Lung (tissue), 12 donors: Measurements from ENCODE around the gene FGF19. TPM values are rescaled to one million over a fixed set of nuclear protein-coding genes. Genes with fewer than 3 reads are reported as not detected.

ENCODE experiments used
- ATAC-seq: fragments of 200-7000 bp; cut with Tn5 transposase; one replicate; pipeline ENCODE4 v1.9.1; 2020; ENCODE audit warnings: moderate number of reproducible peaks; ENCODE audit not compliant: insufficient read depth, low FRiP score
- DNase-seq, 3 donors: peaks; one replicate each; pipeline ENCODE4 v3.0.0-alpha.2; 2013 to 2017
- H3K27ac ChIP-seq, 2 donors: one replicate each; pipeline ENCODE4 v1.5.1; 2013; ENCODE audit warnings: mild to moderate bottlenecking in 2 of 2, moderate library complexity in 2 of 2, control low read depth in 1 of 2, inconsistent platforms in 1 of 2, low read depth in 1 of 2, low read length in 1 of 2
- H3K27me3 ChIP-seq, 3 donors: one replicate each; pipeline ENCODE4 v1.5.1; 2013; ENCODE audit warnings: low read length in 2 of 3; ENCODE audit not compliant: control insufficient read depth in 3 of 3, insufficient read depth in 3 of 3
- H3K36me3 ChIP-seq, 4 donors: one replicate each; pipeline ENCODE4 v1.5.1; 2013; ENCODE audit warnings: low read length in 4 of 4, mild to moderate bottlenecking in 1 of 4, moderate library complexity in 1 of 4; ENCODE audit not compliant: control insufficient read depth in 4 of 4, insufficient read depth in 4 of 4
- H3K4me1 ChIP-seq, 5 donors: one replicate each; pipeline ENCODE4 v1.5.1; 2013; ENCODE audit warnings: low read length in 5 of 5, mild to moderate bottlenecking in 2 of 5, moderate library complexity in 1 of 5; ENCODE audit not compliant: control insufficient read depth in 5 of 5, insufficient read depth in 5 of 5
- H3K4me3 ChIP-seq: one replicate; pipeline ENCODE4 v1.5.1; 2013; ENCODE audit warnings: mild to moderate bottlenecking, control low read depth, moderate library complexity
- H3K9ac ChIP-seq, 2 donors: one replicate each; pipeline ENCODE4 v1.5.1; 2013; ENCODE audit warnings: low read length in 2 of 2, control low read depth in 1 of 2; ENCODE audit not compliant: insufficient read depth in 1 of 2
- H3K9me3 ChIP-seq, 4 donors: one replicate each; pipeline ENCODE4 v1.5.1; 2013; ENCODE audit warnings: low read length in 3 of 4, mild to moderate bottlenecking in 1 of 4, moderate library complexity in 1 of 4; ENCODE audit not compliant: control insufficient read depth in 4 of 4, insufficient read depth in 3 of 4
- CTCF ChIP-seq: IDR thresholded peaks from 2 replicates; pipeline ENCODE4 v1.5.1; 2012; ENCODE audit warnings: mild to moderate bottlenecking; ENCODE audit errors: control extremely low read depth, extremely low read depth
- WGBS, 2 donors: extraction: QIAGEN DNeasy Blood & Tissue Kit; methylation state at CpG; one replicate each; pipeline ENCODE4 v1.1.7; 2013; 5-methylcytosine and 5-hydroxymethylcytosine counted together
- polyA plus RNA-seq, 2 donors: library from polyadenylated mRNA; stranded (reverse); fragments of 200-250 nt; gene quantifications; one replicate each; pipeline ENCODE4 v1.2.1, GENCODE V29; 2013
- total RNA-seq, 2 donors: library from RNA; depleted of rRNA in 1 of 2; stranded (reverse); fragments of >200 nt in 1 of 2; gene quantifications; one replicate each; pipeline ENCODE4 v1.2.1, GENCODE V29; 2014 to 2021
- donor health status: control.
- donor health status: control.
- donor health status: Bipolar disorder and iron deficiency.
- donor health status: healthy.
- donor health status: DM: yes; HTN: yes; CAD: no.

The FGF19 gene
- total and polyA plus RNA-seq, 4 donors, result 0.09 TPM; not detected in 3

GRCh38 chr11:69746140-69746539 is 42.3 kb upstream of the FGF19 start:
- Histone ChIP-seq H3K9me3 (peaks cover 0 to 2% (median 0%) of the 10 kb centered on the region in 4 donors), H3K27me3 (no peaks in the 10 kb centered on the region), H3K27ac (no peak overlapping the region), H3K4me1 (no peaks in the 10 kb centered on the region), H3K36me3 (no peaks in the 10 kb centered on the region), H3K9ac (no peak overlapping the region), H3K4me3 (no peak overlapping the region)
- DNase-seq (no peak), ATAC-seq (no peak)
- 74 to 78% methylated on average over 8 of the region's 8 CpGs for WGBS, 2 donors
- no peak for TF ChIP-seq CTCF

GRCh38 chr11:69745201-69745600 is 41.4 kb upstream of the FGF19 start:
- Histone ChIP-seq H3K27ac (no peak overlapping the region), H3K9me3 (peaks cover 0 to 2% (median 0%) of the 10 kb centered on the region in 4 donors), H3K4me3 (no peak overlapping the region), H3K27me3 (no peaks in the 10 kb centered on the region), H3K9ac (no peak overlapping the region), H3K4me1 (no peaks in the 10 kb centered on the region), H3K36me3 (no peaks in the 10 kb centered on the region)
- DNase-seq, result no peak
- ATAC-seq, result no peak
- no peak for TF ChIP-seq CTCF
- 83 to 86% methylated on average over 10 of the region's 10 CpGs for WGBS, 2 donors

GRCh38 chr11:69744435-69744834 is 40.6 kb upstream of the FGF19 start:
- H3K9ac ChIP-seq, result no peak overlapping the region
- ATAC-seq, result no peak
- no peaks in the 10 kb centered on the region for H3K4me1 ChIP-seq
- H3K27me3 ChIP-seq, result no peaks in the 10 kb centered on the region
- peaks cover 0 to 2% (median 0%) of the 10 kb centered on the region in 4 donors for H3K9me3 ChIP-seq
- H3K27ac ChIP-seq, result no peak overlapping the region
- H3K36me3 ChIP-seq, result no peaks in the 10 kb centered on the region
- TF ChIP-seq CTCF, result no peak
- 51 to 53% methylated on average over 7 of the region's 7 CpGs for WGBS, 2 donors
- H3K4me3 ChIP-seq, result no peak overlapping the region
- peak in 2 of 3 donors; percentile 60 to 61 for DNase-seq

GRCh38 chr11:69734841-69735240 is 31.0 kb upstream of the FGF19 start:
- Histone ChIP-seq H3K4me3 (no peak overlapping the region), H3K27me3 (no peaks in the 10 kb centered on the region), H3K27ac (no peak overlapping the region), H3K4me1 (no peaks in the 10 kb centered on the region), H3K9ac (no peak overlapping the region), H3K9me3 (peaks cover 0 to 28% (median 3%) of the 10 kb centered on the region in 4 donors), H3K36me3 (no peaks in the 10 kb centered on the region)
- WGBS, 2 donors, result 94 to 95% methylated on average over 3 of the region's 3 CpGs
- no peak for TF ChIP-seq CTCF
- DNase-seq, result no peak
- ATAC-seq, result no peak
